ENCODE data around the gene ING3.

- TF ChIP-seq CTCF (conservative IDR thresholded peaks at IDR 0.05): no peak
- no peak for TF ChIP-seq ZFX (IDR thresholded peaks at IDR 0.05)
These were observed 66.4 kb downstream of the ING3 start for GRCh38 chr7:121016966-121017365.
